IPS DF 4.7 (cell line): ENCODE measurements around the gene PLSCR1.
"Not testable (repeated sequence)": the region's sequence is repeated elsewhere in the genome, so short reads cannot be mapped to it uniquely, and the experiment has no call there.

Source experiments
- DNase-seq: peaks from one replicate; pipeline ENCODE4 v3.0.0-alpha.2; 2013; ENCODE audit warnings: low spot score; ENCODE audit errors: extremely low read depth

Gene PLSCR1

DNA sequence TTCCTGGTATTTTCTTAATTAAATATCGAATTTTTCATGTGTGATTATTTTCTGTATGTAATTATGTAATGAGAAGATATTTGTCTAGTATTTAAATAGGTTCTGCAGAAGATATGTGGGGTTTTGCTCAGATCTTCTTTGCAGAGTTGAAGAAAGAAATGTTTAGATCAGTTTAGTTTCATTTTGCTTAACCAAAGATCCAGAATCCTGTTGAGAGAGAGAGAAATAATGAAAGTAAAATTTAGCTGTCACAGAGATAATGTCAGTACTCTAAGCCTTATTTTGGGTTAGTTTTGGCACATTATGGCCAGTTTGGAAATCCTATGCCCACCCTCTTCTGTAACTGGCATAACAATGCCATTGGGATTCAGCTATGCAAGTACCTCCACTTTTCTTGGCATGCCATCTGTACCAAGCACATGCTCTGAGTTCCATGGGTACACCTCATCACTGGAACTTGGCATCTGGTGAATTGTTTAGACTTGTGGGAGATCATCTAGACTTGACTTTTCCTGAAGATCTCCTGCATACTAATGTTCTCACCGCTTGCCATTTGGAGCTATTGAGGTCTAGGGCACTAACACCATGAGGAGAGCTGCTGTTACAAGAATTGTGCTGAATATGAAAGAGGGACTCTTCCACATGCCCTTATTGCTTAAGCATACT lies 30.9 kb downstream of the PLSCR1 start:
- no peak for DNase-seq

DNA sequence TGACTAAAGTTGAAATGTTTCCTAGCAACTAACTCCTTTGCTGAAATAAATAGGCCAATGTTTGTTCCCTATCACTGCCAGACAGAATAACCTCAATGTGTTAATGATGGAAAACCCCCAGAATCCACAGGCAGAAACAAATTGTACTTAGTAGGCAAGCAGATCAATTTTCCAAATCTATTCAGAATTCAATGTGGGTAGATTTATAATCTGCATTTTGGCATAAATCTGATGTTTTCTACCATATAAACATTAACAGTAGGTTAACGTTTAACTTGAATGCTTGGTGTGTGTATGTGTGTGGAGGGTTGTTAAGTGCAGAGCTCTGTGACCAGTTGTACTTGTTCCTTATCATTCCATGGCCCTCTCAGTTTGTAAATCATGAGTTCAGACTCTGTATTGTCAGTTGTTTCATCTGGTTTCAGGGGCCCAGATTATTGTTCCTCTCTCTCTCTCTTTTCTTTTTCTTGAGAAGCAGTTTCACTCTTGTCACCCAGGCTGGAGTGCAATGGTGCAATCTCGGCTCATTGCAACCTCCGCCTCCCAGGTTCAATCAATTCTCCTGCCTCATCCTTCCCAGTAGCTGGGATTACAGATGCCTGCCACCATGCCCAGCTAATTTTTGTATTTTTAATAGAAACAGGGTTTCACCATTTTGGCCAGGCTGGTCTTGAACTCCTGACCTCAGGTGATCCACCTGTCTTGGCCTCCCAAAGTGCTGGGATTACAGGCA lies 32.8 kb downstream of the PLSCR1 start:
- no peak for DNase-seq

DNA sequence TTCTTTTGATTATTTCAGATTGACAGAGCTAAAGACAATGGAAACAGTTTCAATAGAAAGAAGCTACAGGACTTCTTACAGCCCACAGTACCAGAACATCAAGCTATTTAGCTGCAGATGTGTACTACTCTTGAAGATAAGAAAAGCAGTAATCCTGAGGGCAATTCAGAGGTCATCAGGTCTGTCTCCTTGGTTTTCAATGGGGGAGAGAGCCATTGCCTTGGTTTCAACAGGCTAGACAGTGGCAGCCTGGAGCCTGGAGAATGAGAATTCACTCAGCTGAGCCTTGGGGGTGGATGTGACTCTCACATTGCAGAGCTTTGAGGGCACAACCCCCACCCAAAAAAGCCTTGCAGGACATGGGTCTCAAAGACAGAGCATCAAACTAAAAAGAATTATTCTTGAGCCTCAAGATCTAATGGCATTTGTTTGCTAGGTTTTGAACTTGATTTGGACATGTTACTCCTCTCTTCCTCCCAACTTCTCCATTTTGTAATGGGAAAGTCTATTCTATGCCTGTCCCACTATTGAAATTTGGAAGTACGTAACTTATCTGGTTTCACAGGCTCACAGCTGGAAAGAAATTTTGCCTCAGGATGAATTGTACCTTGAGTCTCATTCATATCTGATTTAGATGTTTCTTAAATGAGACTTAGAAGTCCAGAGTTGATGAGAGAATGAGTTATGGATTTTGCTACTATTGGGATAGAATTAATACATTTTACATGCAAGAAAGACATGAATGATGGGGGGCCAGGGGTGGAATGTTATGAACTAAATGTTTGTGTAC lies 36.9 kb downstream of the PLSCR1 start:
- DNase-seq, result no peak

DNA sequence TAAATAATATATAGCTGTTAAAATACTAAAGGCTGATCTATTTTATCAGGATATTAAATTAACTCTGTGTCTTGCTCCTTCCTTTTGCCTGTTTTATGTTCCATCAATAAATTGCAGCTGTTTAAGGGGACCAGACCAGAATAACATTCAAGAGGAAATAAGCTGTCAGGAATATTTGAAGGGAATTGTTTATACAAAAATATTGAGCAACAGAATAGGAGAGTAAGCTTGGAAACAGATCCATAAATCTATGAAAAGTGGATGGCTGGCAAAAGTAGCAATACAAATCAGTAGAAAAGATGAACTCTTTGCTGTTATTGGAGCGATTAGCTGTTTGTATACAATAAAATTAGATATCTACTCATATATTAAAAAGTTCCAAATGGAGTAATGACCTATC lies 38.9 kb downstream of the PLSCR1 start:
- no peak for DNase-seq

DNA sequence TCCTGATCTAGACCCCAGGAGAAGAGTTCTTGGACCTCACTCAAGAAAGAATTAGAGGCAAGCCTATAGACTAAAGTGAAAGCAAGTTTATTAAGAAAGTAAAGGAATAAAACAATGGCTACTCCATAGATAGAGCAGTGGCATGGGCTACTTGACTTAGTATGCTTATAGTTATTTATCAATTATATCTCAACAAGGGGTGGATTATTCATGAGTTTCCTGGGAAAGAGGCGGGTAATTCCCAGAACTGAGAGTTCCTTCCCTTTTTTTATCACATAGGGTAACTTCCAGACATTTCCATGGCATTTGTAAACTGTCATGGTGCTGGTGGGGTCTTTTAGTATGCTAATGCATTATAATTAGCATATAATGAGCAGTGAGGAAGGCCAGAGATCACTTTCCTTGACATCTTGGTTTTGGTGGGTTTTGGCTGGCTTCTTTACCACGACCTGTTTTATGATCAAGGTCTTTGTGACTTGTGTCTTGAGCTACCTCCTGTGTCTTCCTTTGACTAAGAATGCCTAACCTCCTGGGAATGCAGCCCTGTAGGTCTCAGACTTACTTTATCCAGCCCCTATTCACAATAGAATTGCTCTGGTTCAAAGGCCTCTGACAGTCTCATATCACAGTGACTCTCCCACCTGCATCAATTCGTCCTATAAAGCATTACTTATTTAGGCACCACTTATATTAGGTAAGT lies 39.8 kb downstream of the PLSCR1 start:
- DNase-seq, result no peak

DNA sequence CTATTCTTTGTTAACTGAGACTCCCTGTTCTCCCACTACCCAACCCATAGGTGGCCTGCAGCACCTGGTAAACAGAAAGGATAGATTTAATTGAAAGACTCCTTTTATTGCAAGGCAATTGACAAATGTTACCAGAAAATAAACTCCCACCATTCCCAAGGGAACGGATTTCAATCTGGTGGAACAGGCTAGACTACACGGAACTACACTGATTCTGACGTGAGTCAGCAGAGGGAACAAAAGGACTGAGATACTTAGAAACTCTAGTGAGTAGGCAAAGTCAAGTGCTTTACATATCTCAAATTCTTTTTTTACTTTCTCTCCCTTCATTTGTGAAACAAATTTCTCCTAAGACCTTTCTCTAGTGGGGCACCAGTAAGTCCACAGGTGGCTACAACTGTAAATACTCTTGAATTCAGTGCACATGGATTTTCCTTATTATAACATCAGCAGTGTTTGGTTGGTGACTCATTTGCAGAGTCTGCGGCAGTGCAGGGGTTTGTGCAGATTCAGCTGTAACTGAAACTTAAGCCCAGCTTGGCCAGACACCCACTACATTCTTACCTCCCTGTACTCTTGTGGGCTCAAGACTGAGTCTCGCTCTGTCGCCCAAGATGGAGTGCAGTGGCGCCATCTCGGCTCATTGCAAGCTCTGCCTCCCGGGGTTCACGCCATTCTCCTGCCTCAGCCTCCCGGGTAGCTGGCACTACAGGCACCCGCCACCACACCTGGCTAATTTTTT lies 40.8 kb downstream of the PLSCR1 start:
- DNase-seq, result no peak

DNA sequence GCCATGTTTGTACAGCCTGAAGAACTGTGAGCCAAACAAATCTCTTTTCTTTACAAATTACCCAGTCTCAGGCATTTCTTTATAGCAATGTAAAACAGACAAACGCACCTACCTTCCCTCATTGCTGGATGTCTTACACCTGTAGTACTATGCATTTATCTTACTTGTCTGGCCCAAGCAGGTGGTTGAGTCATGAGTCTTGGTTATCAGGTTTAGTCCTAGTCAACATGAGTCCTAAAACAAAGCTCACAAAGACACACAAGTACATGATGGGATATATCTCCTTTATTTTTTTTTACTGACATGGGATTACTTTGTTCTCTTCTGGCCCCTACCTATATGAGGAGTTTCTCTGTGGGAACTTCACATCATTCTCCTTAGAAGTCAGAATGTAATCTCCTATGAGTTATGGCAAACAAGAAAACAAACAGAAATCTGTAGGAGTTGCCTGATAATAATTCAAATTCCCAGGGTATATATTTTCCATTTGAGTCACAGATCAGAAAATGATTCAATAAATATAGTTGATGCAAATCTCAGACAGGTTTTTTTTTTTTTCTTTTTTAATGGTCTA lies 41.4 kb downstream of the PLSCR1 start:
- DNase-seq, result no peak

DNA sequence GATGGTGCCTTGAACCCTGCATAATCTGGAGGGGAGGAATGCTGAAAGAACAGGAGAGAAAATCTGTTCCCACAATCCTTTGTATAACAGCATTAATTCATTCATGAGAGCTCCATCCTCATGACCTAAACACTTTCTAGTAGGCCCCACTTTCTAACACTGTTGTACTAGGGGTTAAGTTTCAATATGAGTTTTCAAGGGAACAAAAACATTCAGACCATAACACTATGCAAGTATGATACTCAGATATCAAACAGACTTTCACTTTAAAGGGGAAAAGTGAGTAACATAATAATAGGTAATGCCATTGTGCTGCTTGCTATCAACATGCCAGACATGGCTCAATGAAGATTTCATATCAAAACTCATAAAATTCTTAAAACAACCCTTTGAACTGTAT lies 42.7 kb downstream of the PLSCR1 start:
- no peak for DNase-seq

DNA sequence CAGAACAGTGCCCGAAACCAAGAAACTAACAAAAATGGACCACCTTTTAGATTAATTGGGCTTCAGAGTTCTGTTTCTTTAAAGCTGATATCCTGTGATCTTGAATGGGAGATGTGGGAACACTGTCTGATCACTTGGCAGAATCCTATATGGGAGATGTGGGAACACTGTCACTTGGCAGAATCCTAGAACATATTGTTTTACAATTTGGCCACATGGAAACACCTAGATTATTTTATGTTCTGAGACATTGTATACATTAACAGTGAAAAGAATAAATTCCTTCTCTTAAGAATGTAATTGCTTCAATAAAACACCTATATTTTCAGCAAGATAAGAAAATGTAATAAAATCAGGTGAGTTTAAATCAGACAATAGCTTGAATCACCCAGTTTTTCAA lies 44.7 kb downstream of the PLSCR1 start:
- DNase-seq, result no peak

DNA sequence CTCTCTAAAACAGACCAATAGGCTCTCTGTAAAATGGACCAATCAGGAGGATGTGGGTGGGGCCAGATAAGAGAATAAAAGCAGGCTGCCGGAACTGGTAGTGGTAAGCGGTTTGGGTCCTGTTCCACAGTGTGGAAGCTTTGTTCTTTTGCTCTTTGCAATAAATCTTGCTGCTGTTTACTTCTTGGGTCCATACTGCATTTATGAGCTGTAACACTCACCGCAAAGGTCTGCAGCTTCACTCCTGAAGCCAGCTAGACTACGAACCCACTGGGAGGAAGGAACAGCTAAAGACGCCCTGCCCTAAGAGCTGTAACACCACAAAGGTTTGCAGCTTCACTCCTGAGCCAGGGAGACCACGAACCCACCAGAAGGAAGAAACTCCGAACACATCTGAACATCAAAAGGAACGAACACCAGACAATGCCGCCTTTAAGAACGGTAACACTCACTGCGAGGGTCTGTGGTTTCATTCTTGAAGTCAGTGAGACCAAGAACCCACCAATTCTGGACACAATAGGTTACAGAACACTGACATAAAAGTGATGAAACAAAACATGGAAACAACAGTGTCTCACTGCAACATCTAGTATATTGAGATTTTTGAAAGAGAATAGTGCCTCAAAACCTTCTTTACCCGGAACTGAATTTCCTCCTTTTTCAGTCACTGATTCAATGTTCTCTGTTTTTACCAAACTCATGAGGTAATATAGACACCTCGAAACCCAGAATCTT lies 46.2 kb downstream of the PLSCR1 start:
- no peak for DNase-seq

DNA sequence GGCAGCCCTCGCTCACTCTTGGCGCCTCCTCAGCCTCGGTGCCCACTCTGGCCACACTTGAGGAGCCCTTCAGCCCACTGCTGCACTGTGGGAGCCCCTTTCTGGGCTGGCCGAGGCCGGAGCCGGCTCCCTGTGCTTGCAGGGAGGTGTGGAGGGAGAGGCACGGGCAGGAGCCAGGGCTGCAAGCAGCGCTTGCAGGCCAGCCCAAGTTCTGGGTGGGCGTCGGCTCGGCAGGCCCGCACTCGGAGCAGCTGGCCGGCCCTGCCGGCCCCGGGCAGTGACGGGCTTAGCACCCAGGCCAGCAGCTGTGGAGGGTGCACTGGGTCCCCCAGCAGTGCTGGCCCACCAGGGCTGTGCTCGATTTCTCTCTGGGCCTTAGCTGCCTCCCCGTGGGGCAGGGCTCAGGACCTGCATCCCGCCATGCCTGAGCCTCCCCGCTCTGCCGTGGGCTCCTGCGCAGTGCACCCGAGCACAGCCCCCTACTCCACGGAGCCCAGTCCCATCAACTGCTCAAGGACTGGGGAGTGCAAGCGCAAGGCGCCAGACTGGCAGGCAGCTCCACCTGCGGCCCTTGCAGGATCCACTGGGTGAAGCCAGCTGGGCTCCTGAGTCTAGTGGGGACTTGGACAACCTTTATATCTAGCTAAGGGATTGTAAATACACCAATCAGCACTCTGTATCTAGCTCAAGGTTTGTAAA lies 47.1 kb downstream of the PLSCR1 start:
- DNase-seq, result not testable (repeated sequence)

DNA sequence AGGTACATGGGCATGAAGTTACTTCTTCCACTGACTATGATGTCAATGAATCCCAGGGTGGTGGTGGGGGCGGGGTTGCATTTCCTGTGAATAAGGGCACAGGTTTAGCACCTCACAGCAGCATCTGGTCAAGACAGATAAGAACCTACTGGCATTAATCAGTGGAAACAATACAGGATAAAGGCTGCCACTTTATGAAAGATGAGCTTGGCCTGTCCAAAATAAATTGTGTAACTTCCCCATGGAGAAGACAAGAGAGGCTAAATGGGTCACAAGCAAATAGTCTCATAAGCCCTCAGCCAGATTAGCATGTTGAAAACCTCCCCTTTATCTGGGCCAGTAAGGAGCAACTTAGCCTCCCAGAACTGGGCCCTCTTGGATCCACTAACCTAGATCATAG lies 47.7 kb downstream of the PLSCR1 start:
- DNase-seq, result no peak

DNA sequence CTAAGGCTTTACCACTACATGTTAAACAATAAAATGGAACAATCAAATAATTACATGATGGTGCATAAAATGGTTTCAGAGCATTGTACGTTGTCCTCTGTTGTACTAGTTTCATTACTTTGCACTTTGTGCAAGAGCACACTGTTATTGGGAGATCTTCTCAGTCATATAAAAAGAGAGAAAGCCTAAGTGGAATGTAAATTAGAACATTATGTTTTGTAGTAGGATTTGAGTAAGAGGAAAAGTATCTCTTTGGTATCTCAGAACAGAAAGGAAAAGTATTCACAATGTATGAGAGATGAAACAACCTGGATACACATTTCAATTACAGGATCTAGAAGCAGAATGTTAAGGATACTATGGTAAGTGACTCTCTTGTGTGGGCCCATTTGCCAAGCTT lies 48.2 kb downstream of the PLSCR1 start:
- DNase-seq, result no peak

DNA sequence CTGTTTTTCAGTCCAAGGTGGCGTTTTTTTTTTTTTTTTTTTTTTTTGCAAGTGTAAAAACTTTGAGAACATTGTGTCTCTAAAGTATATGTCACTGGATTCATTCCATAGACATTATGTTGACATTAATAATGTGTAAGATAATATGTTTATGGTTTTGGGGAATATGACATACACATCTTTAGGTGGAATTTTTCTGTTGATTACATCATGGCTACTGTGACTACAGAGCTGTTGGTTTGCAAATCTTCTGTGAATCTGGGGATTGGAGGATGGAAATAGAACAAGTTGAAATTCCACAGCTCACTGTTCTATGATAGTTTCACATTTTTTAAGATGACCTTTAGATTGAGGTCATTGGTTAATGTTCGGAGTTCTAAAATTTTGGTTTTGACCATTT lies 50.6 kb downstream of the PLSCR1 start:
- DNase-seq, result no peak

DNA sequence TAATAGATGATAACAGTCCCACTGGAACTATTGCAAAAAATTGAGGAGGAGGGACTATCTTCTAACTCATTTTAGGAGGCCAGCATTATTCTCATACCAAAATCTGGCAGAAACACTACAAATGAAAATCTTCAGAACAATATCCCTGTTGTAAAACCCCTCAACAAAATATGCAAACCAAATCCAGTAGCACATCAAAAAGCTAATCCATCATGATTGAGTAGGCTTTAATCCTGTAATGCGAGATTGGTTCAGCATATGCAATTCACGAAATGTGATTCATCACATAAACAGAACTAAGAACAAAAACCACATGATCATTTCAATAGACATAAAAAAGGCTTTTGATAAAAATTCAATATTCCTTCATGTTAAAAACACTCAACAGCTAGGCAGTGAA lies 51.2 kb downstream of the PLSCR1 start:
- DNase-seq, result no peak

DNA sequence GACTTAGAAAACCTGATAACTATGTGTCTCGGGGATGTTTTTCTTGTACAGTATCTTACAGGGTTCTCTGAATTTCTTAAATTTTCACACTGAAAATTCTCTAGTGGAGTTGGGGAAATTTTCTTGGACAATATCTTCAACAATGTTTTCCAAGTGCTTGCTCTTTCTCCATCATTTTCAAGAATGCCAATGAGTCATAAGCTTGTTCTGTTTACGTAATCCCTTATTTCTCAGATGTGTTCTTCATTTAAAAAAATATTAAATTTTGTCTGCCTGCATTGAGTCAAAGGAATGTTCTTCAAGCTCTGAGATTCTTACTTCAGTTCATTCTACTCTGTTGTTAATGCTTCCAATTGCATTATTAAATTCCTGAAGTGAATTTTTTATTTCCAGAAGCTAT lies 53.1 kb downstream of the PLSCR1 start:
- DNase-seq, result no peak

DNA sequence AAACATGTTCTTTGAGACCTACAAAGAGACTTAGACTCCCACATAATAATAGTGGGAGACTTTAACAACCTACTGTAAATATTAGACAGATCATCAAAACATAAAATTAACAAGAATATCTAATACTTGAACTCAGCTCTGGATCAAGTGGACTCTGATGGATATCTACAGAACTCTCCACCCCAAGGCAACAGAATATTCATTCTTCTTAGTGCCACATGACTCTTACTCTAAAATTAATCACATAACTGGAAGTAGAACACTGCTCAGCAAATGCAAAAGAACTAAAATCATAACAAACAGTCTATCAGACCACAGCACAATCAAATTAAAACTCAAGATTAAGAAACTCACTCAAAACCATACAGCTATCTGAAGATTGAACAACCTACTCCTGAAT lies 59.1 kb downstream of the PLSCR1 start:
- no peak for DNase-seq

DNA sequence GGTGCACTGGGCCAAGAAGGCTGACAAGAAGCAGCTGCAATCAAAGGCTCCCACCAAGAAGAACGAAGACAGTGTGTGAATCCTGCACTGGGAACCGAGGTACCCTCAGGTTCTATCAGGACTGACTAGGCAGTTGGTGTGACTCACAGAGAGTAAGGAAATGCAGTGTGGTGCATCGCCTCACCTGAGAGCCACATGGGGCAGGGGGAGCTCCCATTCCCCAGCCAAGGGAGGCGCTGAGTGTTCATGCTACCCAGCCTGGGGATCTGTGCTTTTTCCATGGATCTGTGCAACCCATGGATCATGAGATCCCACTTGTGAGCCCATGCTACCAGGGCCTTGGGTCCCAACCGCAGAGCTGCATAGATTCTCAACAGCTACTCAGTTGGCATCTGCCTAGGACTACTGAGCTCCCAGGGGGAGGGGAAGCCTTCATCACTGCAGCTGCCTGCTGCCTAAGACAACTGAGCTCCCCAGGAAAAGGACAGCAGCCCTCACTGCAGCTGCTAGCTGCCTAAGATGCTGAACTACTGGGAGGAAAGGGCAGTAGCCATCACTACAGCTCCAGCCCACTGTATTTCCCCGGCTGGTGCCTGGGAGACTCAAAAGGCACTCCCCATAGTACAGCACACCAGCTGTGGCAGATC lies 68.2 kb downstream of the PLSCR1 start:
- no peak for DNase-seq

DNA sequence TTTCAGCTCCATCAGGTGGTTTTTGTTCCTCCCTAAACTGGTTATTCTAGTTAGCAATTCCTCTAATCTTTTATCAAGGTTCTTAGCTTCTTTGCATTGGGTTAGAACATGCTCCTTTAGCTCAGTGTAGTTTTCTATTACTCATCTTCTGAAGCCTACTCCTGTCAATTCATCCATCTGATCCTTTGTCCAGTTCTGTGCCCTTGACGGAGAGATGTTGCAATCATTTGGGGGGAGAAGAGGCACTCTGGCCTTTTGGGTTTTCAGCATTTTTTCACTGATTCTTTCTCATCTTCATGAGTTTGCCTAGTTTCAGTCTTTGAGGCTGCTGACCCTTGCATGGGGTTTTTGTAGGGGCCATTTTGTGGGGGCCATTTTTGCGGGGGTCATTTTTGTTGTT lies 69.4 kb downstream of the PLSCR1 start:
- not testable (repeated sequence) for DNase-seq
